Stimulated activated CD4-positive, alpha-beta T cell treated with anti-CD3 and anti-CD28 coated beads, Interleukin-15, amount 100 ng/mL, for 48 hours (primary cell): ENCODE data around the gene ORAI1.
A peak's percentile ranks its signal among the peaks of the same experiment; 100 is the strongest.
"Not testable (repeated sequence)": the region's sequence is repeated elsewhere in the genome, so short reads cannot be mapped to it uniquely, and the experiment has no call there.

Experiments
- DNase-seq, 2 donors: peaks; one replicate each; pipeline ENCODE4 v3.0.0-alpha.2; 2020; ENCODE audit warnings: low read depth in 2 of 2

ORAI1 gene

GRCh38 chr12:121603581-121603980, 22.7 kb upstream of the ORAI1 start:
- DNase-seq, result no peak

- DNase-seq, result no peak
Observed at GRCh38 chr12:121608301-121608700, 18.0 kb upstream of the ORAI1 start.

GRCh38 chr12:121610239-121611149, 15.8 kb upstream of the ORAI1 start:
- no peak for DNase-seq

GRCh38 chr12:121611306-121611705, 15.0 kb upstream of the ORAI1 start:
- peak in 1 of 2 donors; percentile 22 for DNase-seq

- no peak for DNase-seq
Observed at GRCh38 chr12:121613462-121613861, 12.9 kb upstream of the ORAI1 start.

GRCh38 chr12:121614872-121615467, 11.4 kb upstream of the ORAI1 start:
- no peak for DNase-seq

- no peak for DNase-seq
Observed at GRCh38 chr12:121618659-121619233, 7.6 kb upstream of the ORAI1 start.

- DNase-seq, result no peak
Observed at GRCh38 chr12:121620333-121620891, 5.9 kb upstream of the ORAI1 start.

- peak; percentile 81 to 87 for DNase-seq
Observed at GRCh38 chr12:121626853-121627640, 717 bp downstream of the ORAI1 start.

- no peak for DNase-seq
Observed at GRCh38 chr12:121628037-121628436, 1.7 kb downstream of the ORAI1 start.

GRCh38 chr12:121628536-121628935, 2.2 kb downstream of the ORAI1 start:
- DNase-seq, result no peak

GRCh38 chr12:121630791-121631355, 4.5 kb downstream of the ORAI1 start:
- no peak for DNase-seq

GRCh38 chr12:121632069-121632970, 6.0 kb downstream of the ORAI1 start:
- no peak for DNase-seq

GRCh38 chr12:121633833-121634196, 7.5 kb downstream of the ORAI1 start:
- not testable (repeated sequence) for DNase-seq

GRCh38 chr12:121634836-121635235, 8.5 kb downstream of the ORAI1 start:
- DNase-seq, result no peak

- no peak for DNase-seq
Observed at GRCh38 chr12:121637231-121637914, 11.0 kb downstream of the ORAI1 start.

GRCh38 chr12:121638298-121639202, 12.2 kb downstream of the ORAI1 start:
- DNase-seq, result no peak

GRCh38 chr12:121641343-121641630, 15.0 kb downstream of the ORAI1 start:
- DNase-seq, result no peak

GRCh38 chr12:121648458-121649028, 22.2 kb downstream of the ORAI1 start:
- DNase-seq, result no peak
